Tibial nerve (tissue), 4 donors: ENCODE results near the gene CRYBB1.

Experiments
- EP300 ChIP-seq, 2 donors: sonication (generic); formaldehyde crosslinking; IDR thresholded peaks; one replicate each; pipeline ENCODE4 v1.6.1; 2017; ENCODE audit warnings: antibody characterized with exemption in 2 of 2, mild to moderate bottlenecking in 1 of 2
- POLR2A ChIP-seq, 2 donors: fragments of 450-650 bp; IDR thresholded peaks; one replicate each; pipeline ENCODE4 v1.6.1; 2017; ENCODE audit warnings: antibody characterized with exemption in 2 of 2, mild to moderate bottlenecking in 2 of 2, moderate library complexity in 2 of 2
- TF ChIP-seq, protein P1 (sequence below), 5 experiments: fragments of 200-600 bp in 3 of 5; fragments of 450-650 bp in 2 of 5; sonication (generic) in 3 of 5; IDR thresholded peaks; one replicate each; pipeline ENCODE4 v1.5.1; 2016 to 2019; ENCODE audit warnings: antibody characterized with exemption in 5 of 5, mild to moderate bottlenecking in 3 of 5, moderate library complexity in 2 of 5

DNA sequence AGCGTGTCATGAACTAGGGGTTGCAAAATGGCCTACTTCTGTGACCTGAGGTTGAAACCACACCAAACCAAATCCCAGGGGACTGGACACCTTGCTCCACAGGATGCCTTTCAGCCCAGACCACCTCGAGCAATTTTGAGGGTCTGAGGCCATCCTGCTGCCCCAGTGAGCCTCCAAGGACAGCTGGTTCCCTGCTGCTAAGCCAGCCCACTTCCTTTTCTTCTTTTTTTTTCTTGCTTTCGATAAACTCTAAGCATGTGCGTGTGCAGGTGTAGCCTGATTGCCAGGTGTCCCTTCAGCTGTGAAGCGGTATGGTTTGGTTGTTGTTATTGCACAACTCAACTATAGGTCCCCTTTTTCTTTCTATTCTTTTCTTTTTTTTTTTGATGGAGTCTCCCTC is 2.7 kb downstream of the CRYBB1 start:
- TF ChIP-seq, protein P1, sequence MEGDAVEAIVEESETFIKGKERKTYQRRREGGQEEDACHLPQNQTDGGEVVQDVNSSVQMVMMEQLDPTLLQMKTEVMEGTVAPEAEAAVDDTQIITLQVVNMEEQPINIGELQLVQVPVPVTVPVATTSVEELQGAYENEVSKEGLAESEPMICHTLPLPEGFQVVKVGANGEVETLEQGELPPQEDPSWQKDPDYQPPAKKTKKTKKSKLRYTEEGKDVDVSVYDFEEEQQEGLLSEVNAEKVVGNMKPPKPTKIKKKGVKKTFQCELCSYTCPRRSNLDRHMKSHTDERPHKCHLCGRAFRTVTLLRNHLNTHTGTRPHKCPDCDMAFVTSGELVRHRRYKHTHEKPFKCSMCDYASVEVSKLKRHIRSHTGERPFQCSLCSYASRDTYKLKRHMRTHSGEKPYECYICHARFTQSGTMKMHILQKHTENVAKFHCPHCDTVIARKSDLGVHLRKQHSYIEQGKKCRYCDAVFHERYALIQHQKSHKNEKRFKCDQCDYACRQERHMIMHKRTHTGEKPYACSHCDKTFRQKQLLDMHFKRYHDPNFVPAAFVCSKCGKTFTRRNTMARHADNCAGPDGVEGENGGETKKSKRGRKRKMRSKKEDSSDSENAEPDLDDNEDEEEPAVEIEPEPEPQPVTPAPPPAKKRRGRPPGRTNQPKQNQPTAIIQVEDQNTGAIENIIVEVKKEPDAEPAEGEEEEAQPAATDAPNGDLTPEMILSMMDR (IDR thresholded peaks at IDR 0.05), result no peak
- TF ChIP-seq EP300 (IDR thresholded peaks at IDR 0.05) (no peak), POLR2A (IDR thresholded peaks at IDR 0.05) (no peak)
